GM18498 (cell line): ENCODE data around the gene AIRE.

Source experiments
- ATAC-seq: cut with Tn5 transposase; IDR thresholded peaks from one replicate; pipeline ENCODE4 v1.9.1; 2021; ENCODE audit warnings: mild to moderate bottlenecking, moderate library complexity; ENCODE audit not compliant: unreplicated experiment

AIRE gene

DNA sequence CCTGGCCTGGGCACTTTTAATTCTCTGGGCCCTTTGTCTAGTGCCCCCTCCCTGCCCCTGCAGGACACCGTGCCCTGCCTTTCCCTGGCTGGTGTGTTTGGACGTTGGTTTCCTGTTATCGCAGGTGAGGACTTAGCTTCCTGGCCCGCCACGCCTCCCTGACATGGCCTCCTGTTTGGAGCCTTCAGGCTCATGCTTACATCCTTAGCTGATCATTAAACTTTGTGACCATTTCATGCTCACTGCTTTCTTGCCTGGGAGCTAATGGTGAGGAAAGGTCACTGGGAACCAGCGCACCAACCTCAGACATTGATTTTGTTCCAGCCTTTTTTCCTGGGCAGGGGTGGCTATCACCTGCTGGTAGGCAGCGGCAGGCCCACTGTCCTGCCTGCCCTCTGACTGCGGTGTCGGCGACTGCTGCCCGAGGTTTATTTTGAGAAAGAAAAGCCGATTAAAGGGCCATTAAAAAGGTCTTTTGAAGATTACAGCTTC, 17.9 kb downstream of the AIRE start:
- no peak for ATAC-seq

DNA sequence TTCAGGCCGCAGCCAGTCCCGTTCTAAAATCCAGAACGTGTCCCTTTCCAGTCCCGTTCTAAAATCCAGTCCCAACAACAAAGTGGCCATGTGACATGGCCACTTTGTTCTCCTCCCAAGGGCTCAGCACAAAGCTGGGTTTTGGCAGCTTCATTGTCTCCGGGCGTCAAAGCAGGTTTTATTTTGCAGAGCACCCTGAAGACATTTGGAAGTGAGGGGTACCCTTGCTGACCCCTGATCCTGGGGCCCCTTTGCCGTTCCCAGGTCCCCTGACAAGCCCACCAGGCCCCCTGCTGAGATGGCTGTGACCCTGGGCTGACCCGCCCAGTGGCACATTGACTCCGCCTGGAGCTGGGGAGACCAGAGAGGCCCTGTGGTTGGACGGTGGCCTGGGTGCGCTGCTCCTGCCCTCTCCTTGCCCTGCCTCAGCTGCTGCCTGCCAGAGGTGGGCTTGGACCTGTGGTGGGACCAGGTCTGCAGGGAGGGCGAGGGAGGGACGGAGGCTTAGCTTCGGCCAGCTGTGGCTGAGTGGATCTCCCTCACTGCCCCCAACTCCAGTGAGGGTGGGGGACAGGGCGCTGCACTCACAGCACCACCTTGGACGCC, 18.4 kb downstream of the AIRE start:
- no peak for ATAC-seq

DNA sequence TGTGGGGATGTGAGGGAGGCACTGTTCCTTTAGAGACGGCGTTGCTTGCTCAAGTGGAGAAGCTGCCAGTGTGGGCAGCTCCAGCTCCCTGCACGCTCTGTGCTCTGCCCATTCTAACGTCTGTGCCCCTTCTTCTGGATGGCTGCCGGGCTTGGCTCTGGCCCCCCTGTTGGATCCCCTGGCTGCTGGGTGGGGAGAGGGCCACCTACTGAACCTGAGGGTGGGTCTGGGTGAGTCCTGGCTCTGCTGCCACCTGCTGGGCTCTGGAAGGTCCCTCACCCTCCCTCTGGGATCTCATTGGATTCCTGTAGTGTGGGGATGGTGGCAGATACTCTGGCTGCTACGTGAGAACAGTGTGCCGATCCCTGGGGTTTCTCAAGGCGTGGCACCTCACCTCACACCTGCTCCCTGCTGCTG, 19.2 kb downstream of the AIRE start:
- no peak for ATAC-seq

DNA sequence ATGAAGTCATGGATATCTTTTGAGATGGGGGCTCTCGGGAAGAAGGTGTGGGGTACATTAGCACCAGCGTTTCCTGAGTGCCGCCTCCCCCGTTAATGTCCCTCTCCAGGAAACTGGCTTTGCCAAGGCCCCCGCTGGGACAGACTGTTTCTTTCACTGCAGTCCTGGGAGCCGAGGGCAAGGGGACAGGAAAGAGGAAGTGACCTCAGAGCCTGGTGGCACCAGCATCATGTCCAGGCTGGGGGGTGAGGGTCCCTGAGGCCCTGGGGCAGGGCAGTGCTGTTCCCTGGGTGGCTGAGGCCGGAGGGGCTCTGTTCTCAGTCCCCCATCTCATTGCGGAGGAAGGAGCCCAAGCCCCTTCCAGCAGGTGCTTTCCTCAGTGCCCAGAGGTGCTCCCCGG, 20.0 kb downstream of the AIRE start:
- no peak for ATAC-seq

DNA sequence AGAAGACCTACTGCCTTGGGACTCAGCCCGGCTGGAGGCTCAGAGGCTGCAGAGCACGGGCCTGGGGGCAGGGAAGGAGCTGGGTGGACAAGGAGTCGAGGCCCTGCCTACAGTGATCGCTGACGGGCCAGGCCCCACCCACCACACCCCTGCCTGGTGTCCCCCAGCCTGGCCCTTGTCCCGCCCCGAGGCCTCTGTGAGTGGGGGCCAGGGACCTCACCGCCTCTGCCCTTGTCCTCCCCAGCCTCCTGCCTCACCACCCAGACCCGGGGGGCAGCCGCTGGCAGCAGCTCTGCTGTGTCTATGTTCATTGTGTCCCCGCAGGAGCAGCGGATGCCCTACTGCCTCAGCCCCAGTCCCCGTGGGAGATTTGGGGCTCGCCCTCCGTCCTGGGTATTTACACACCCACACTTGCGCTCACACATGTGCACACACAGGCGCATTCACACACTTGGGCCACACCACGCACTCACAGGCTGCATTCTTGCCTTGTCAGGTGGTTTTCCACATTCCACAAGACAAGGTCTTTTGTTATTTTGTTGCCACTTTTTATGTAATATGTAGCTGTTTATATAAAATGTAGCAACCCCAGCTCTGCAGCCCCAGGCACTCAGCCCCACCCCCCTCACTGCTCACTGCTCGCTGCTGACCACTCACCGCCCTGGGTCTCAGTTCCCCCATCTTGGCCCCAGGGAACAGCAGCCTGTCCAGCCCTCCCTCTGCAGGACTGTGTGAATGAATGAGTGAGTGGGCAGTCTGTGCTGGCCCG, 21.4 kb downstream of the AIRE start:
- no peak for ATAC-seq

DNA sequence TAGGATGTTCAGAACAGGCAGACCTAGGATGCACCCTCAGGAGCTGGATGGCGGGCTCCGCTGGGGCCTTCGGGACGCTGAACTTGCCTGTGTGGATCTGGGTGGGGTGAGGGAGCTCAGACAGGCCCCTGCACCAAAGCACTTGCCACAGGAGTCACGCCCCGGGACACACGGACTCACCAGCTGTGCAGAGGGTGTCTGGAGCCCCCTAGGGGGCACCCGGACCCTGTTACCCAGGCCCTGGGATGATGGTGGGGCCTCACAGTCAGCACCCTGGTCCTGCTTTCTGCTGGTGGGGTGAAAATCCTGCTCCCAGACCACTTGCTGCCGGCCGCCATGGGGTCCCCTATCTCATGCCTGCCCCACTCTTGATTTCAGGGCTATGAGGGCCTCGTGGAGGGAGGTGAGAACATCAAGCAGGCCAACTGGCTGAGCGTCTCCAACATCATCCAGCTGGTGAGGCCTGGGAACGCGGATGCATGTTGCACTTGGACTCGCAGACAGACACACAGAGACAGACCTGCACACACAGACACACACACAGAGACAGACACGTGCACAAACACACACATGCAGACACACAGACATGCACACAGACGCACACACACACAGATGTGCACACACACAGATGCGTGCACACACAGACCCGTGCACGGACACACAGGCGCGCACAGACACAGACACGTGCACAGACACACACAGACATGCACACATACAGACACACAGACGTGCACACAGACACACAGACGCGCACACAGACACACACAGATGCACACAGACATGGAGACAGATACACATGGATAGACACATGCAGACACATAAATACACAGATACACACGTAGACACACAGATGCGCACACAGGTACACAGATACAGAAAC, 25.2 kb downstream of the AIRE start:
- ATAC-seq: no peak

DNA sequence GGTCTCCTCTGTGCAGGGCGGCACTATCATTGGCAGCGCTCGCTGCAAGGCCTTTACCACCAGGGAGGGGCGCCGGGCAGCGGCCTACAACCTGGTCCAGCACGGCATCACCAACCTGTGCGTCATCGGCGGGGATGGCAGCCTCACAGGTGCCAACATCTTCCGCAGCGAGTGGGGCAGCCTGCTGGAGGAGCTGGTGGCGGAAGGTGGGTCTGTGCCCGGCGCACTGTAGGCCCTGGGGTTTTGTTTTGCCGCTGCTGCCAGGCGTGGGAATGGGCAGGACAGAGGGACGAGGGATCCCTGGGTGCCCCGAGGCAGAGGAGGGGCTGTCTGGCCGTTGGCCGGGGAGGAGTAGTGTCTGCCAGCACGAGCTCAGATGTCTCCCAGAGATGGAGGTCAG, 26.4 kb downstream of the AIRE start:
- no peak for ATAC-seq

DNA sequence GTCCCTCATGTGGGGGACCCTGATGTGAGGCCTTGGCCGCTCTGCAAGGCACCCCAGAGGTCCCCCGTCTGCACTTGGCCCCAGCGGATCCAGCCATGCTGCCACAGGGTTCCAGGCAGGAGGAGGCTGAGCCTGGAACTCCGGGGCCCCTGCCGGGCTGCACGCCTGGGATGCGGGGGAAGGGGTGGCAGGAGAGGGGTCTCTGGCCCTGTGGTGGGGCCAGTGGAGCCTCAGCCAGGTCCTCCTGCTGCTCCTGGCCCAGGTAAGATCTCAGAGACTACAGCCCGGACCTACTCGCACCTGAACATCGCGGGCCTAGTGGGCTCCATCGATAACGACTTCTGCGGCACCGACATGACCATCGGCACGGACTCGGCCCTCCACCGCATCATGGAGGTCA, 27.0 kb downstream of the AIRE start:
- no peak for ATAC-seq

DNA sequence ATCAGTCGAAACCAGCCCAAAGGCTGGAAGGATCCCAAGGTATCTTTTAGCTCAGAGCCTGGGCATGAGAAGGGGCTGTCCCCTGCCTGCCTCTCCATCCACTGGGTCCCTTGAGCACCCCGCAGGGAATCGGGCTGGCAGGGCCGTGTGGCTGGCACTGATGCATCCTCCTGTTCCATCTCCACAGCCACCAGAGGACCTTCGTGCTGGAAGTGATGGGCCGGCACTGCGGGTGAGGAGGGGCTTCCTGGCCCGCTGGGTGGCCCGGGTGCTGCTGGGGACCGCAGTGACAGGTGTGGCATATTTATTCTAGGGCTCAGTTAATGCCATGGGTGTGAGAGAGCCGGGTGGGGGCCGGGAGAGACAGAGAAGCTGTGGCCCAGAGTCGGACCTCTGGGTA, 27.8 kb downstream of the AIRE start:
- ATAC-seq: no peak

DNA sequence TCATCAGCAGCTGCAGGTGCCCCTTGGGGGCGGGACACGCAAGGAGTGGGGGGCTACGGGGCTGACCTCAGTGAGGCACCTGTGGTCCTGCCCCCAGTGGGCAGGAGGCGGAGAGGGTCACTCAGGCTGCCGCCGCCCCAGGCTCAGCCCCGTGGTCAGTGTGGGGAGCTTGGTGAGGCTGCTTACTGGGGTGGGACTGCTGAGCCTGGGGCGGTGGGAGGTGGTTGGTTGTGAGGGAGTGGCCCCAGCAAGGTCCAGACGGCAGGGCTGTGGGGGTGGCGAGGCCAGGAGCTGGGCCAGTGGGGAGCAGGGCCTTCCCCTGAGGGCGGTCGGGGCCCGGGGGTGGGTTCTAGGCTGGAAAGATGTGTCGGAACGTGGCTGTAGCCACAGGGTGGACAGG, 28.5 kb downstream of the AIRE start:
- no peak for ATAC-seq

DNA sequence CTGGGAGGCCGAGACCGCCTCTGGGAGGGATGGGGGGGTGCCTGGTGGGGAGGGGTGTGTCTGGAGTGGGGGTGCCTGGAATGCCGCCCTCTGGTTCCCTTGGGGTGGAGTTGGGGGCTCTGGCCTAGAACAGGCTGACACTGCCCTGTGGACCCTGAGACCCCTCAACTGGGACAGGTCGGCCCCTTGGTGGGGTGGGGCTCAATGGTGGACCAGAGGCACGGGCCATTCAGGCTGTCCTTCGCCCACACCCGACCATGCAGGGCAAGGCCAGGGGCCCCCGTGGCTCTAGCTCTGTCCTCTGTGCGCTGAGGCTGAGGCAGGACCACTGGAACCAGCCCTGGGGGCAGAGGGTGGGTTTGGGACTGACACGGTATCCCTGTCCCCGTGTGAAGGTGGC, 28.9 kb downstream of the AIRE start:
- no peak for ATAC-seq

DNA sequence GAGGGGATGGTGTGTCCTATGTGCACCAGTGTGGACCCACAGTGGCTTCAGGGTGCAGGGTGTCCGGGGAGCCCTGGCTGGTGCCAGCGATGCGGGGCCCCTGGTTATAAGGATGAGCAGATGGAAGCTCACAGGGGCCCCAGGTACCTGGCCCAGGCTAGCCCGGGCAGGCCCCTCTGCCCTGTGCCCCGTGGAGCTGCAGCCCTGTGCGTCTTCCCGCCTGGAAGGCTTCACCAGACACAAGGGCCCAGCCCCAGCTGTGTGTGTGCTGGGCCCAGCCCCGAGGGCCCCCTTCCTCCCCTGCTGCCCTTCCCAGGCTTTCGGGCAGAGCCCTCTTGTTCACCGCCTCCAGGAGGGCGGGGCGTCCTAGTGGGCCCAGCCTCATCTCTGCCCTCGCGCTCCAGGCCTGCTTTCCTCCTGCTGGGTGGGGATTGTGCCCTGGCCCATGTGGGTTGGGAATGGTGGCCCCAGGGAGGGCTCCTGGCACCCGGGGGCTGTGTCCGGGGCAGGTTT, 30.1 kb downstream of the AIRE start:
- no peak for ATAC-seq

DNA sequence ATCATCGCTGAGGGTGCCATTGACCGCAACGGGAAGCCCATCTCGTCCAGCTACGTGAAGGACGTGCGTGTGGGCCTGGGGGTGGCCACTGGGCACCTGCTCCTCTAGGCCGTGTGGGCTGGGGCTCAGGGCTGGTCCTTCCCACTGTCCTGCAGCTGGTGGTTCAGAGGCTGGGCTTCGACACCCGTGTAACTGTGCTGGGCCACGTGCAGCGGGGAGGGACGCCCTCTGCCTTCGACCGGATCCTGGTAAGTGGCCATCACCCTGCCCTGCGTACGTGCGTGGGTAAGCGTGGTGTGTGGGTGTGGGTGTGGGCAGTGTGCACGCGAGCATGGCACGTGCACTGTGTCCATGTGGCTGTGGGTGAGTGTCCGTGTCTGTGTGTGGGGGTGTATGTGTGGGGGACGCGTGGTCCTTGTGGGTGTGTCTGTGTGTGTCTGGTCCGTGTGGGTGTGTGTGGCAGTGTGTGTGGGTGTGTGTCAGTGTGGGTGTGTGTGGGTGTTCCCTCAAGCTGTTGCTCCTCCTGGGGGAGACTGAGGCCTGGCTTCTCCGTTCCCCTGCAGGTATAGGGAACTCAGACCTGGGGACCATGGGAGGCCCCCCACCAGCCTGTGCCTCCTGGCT, 30.7 kb downstream of the AIRE start:
- no peak for ATAC-seq

DNA sequence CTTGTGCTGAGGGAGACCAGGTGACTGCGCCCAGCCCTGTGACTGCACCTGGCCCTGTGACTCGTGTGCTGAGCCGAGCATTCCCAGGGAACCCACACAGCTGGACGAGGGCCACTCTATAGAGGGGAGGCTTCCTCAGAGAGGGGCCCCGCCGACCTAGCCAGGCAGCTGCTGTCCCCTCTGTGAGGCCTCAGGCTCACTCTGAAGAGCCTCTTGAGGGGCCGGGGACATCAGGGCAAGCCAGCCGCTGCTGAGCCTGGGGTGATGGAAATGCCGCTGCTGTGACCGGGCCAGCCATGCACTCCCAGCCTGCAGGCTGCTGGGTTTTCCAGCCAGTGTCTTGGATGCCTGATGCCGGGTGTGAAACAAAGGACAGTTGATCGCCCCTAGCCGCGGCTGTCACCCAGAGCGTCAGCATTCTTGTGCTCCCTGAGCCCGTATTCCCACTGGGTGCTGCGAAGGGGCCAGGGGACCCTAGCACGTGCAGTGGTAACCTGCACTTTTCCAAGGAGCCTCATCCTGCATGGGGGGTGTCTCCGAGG, 31.6 kb downstream of the AIRE start:
- ATAC-seq: no peak

DNA sequence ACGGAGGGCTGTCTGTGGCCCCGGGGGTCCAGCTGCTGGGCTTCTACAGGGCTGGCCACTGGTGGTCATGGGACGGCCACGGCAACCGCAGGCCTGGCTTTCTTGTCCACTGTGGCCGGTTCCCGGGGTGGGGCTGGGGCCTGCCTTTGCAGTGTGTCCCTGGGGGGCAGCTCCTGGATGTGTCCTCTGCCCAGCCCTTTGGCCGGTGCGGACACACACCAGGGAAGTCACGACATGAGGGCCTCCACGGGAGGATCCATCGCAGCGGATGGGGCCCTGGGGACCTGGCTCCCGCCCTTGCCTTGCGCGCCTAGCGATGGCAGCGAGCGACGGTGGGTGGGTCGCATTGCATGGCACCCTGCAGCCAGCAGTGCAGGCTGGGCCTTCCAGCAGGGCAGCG, 32.2 kb downstream of the AIRE start:
- no peak for ATAC-seq

DNA sequence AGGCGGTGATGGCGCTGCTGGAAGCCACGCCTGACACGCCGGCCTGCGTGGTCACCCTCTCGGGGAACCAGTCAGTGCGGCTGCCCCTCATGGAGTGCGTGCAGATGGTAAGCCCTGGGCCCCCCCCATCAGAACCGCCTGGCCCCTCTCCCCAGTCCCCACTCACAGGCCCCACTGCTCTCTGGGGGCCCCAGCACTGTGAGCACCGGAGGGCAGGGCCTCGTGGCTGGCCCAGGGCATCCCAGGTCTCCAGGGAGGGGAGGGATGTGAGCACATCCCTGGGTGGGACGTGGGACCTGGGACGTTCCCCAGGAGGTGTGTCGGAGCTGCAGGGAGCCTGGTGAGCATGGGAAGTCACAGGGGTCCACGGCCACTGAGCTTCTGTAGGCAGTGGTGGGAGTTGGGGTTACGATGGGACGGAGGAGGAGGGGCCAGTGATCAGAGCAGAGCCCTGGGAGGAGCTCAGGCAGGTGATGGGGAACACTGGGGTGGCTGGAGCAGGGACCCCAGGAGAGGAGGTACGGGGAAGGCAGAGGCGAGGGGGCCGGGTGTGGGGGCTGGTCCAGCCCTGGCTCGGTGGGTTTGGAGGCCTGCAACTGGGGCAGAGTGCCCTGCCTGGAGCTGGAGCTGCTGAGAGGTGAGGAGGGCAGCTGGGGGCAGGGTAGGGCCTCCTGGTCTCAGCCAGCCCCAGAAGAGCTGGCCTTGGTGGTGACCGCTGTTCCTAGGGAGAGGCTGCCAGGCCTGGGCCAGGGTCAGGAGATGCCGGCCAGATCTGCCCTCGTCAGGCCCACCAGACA, 33.0 kb downstream of the AIRE start:
- ATAC-seq: no peak

DNA sequence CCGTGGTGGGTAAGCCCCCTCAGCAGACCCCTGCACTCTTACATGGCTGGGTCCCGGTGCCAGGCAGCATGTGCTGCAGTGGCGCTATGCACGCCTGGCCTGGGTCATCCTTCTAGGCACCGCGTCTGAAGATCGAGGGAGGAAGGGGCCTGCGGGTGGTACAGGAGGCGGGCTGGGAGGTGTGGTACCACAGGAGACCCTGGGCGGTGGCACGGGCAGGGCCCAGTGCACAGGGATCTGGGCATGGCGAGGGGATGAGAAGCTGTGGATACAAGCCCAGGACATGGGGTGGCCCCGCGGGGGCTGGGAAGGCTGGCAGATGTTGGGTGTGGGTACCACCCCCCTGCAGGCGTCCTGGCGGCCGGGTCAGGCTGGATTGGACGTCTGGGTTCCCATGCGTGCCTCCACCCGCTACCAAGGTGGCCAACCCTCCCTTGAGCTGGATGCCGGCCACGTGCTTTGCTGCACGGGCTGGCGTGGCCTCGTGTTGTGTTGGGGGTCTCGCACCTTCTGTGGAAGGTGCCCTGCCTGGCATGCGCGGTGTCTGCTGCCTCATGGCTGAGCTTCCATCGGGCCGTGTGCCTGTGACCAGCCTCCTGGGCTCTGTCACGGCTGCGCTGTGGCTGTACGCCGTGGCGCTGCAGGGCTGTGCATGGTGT, 33.9 kb downstream of the AIRE start:
- ATAC-seq: no peak

DNA sequence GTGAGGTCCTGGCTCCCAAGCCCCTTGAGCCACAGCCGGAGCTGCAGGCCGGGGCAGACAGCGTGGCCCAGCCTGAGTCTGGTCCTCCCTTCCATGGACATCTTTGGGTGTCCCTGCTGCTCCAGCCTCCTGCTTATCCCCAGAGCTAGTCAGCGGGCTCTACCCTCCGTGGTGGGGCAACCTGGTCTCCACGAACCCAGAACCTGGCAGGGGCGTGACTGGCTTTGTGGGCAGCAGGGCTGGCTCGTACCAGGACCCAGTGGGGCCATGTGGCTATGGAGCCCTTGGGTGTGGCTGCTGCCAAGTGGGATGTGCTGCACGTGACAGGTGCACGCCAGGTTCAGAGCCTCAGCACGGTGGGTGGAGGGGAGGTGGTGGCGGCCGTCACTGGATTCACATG, 35.2 kb downstream of the AIRE start:
- no peak for ATAC-seq

DNA sequence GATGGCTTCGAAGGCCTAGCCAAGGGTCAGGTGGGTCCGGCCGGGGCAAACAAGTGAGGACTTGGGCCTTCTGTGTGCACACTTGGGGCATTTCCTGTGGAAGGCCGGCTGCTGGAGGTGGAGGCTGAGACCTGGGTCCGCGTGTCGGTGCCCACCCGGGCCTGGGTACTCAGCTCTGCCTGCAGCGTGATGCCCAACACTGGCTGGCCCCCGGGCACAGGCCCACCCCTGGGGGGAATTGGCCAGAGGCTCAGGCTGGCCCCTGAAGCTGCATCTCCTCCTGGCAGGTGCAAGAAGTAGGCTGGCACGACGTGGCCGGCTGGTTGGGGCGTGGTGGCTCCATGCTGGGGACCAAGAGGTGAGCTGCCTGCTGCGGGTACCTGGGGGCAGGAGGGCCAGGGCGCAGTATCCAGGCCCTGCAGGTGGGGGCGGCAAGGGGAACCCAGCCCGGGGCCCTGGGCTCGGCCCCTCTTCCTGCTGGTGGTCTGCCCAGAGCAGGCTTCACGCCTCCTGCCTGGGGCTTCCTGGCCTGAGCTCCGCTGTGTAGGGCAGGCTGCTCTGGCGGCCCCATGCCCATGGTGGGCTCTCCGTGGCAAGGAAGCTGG, 36.3 kb downstream of the AIRE start:
- no peak for ATAC-seq
